HEK293 (cell line): Measurements from ENCODE around the gene PLA2G4D.

ENCODE experiments used
- CTCF ChIA-PET: fragments of 350-600 bp; formaldehyde crosslinking; extraction: SDS; loops from one replicate; lab custom pipeline; 2021; ENCODE audit warnings: antibody characterized with exemption; lab: Yijun Ruan, JAX
- POLR2A ChIA-PET: fragments of 300-600 bp; formaldehyde crosslinking; extraction: SDS; loops from one replicate; lab custom pipeline; 2020; ENCODE audit warnings: antibody characterized with exemption, inconsistent platforms; lab: Yijun Ruan, JAX
- H3K27ac ChIP-seq: fragments of 200-500 bp; sonication (Bioruptor generic); 2 replicates; pipeline ENCODE4 v1.5.1; 2014; ENCODE audit warnings: low read depth, low read length, control low read depth, inconsistent platforms; ENCODE audit errors: extremely low read depth
- H3K36me3 ChIP-seq, 2 experiments: fragments of 200-500 bp in 1 of 2; sonication (Bioruptor generic) in 1 of 2; 1 replicate in 1 of 2; 2 replicates in 1 of 2; pipeline ENCODE4 v1.5.1; 2014 to 2017; ENCODE audit warnings: inconsistent platforms in 2 of 2, low read length in 2 of 2; ENCODE audit not compliant: control insufficient read depth in 2 of 2, insufficient read depth in 1 of 2
- H3K4me1 ChIP-seq: fragments of 200-500 bp; sonication (Bioruptor generic); 2 replicates; pipeline ENCODE4 v1.5.1; 2014; ENCODE audit warnings: mild to moderate bottlenecking, low read length, inconsistent platforms; ENCODE audit not compliant: control insufficient read depth, insufficient read depth
- H3K4me3 ChIP-seq: 2 replicates; pipeline ENCODE4 v1.5.1; 2011; ENCODE audit warnings: low read depth, mild to moderate bottlenecking, control low read depth, low read length, moderate library complexity
- H3K9me3 ChIP-seq: fragments of 200-500 bp; sonication (Bioruptor generic); 2 replicates; pipeline ENCODE4 v1.5.1; 2014; ENCODE audit warnings: low read depth, low read length, inconsistent platforms; ENCODE audit not compliant: control insufficient read depth, insufficient read depth
- BCL11A ChIP-seq: fragments of 450-650 bp; formaldehyde crosslinking; IDR thresholded peaks from 2 replicates; pipeline ENCODE4 v1.5.1; 2016; ENCODE audit warnings: low read depth, missing biosample characterization, missing genetic modification characterization
- BCL11B ChIP-seq: fragments of 450-650 bp; formaldehyde crosslinking; IDR thresholded peaks from 2 replicates; pipeline ENCODE4 v1.5.1; 2016; ENCODE audit warnings: low read depth, missing biosample characterization, missing genetic modification characterization
- FEZF1 ChIP-seq: fragments of 450-650 bp; formaldehyde crosslinking; IDR thresholded peaks from 2 replicates; pipeline ENCODE4 v1.5.1; 2016; ENCODE audit warnings: missing biosample characterization, missing genetic modification characterization
- KLF8 ChIP-seq: fragments of 450-650 bp; formaldehyde crosslinking; IDR thresholded peaks from 2 replicates; pipeline ENCODE4 v1.5.1; 2016; ENCODE audit warnings: missing biosample characterization, missing genetic modification characterization
- SETDB1 ChIP-seq: IDR thresholded peaks from one replicate; pipeline ENCODE4 v1.6.1; 2017; ENCODE audit warnings: mild to moderate bottlenecking, low read length, moderate library complexity, mixed read lengths; ENCODE audit not compliant: insufficient read length
- ZBTB8A ChIP-seq: fragments of 450-650 bp; formaldehyde crosslinking; IDR thresholded peaks from 2 replicates; pipeline ENCODE4 v1.5.1; 2016; ENCODE audit warnings: missing biosample characterization, missing genetic modification characterization
- ZEB2 ChIP-seq: fragments of 450-650 bp; formaldehyde crosslinking; IDR thresholded peaks from 2 replicates; pipeline ENCODE4 v1.5.1; 2016; ENCODE audit warnings: missing biosample characterization, missing genetic modification characterization
- ZFP37 ChIP-seq: fragments of 450-650 bp; formaldehyde crosslinking; IDR thresholded peaks from 2 replicates; pipeline ENCODE4 v1.5.1; 2016; ENCODE audit warnings: missing biosample characterization, missing genetic modification characterization
- ZNF10 ChIP-seq: fragments of 450-650 bp; formaldehyde crosslinking; IDR thresholded peaks from 2 replicates; pipeline ENCODE4 v1.5.1; 2017; ENCODE audit warnings: missing biosample characterization, missing genetic modification characterization
- ZNF223 ChIP-seq: fragments of 450-650 bp; formaldehyde crosslinking; IDR thresholded peaks from 2 replicates; pipeline ENCODE4 v1.5.1; 2016; ENCODE audit warnings: missing biosample characterization, missing genetic modification characterization
- ZNF24 ChIP-seq: fragments of 450-650 bp; formaldehyde crosslinking; IDR thresholded peaks from 2 replicates; pipeline ENCODE4 v1.5.1; 2016; ENCODE audit warnings: missing biosample characterization, missing genetic modification characterization
- ZNF324 ChIP-seq: fragments of 450-650 bp; formaldehyde crosslinking; IDR thresholded peaks from 2 replicates; pipeline ENCODE4 v1.5.1; 2016; ENCODE audit warnings: missing biosample characterization, missing genetic modification characterization
- ZNF394 ChIP-seq: fragments of 450-650 bp; formaldehyde crosslinking; IDR thresholded peaks from 2 replicates; pipeline ENCODE4 v1.5.1; 2016; ENCODE audit warnings: missing biosample characterization, missing genetic modification characterization, mild to moderate bottlenecking, moderate library complexity, borderline replicate concordance
- ZNF510 ChIP-seq: fragments of 450-650 bp; formaldehyde crosslinking; IDR thresholded peaks from 2 replicates; pipeline ENCODE4 v1.5.1; 2018; ENCODE audit warnings: mild to moderate bottlenecking, missing genetic modification characterization, missing biosample characterization; ENCODE audit not compliant: insufficient replicate concordance
- ZNF521 ChIP-seq: fragments of 450-650 bp; formaldehyde crosslinking; IDR thresholded peaks from 2 replicates; pipeline ENCODE4 v1.5.1; 2017; ENCODE audit warnings: missing biosample characterization, mild to moderate bottlenecking, missing genetic modification characterization
- ZNF610 ChIP-seq: fragments of 450-650 bp; formaldehyde crosslinking; IDR thresholded peaks from 2 replicates; pipeline ENCODE4 v1.5.1; 2016; ENCODE audit warnings: missing biosample characterization, missing genetic modification characterization, borderline replicate concordance
- ZNF670 ChIP-seq: fragments of 450-650 bp; formaldehyde crosslinking; IDR thresholded peaks from 2 replicates; pipeline ENCODE4 v1.5.1; 2016; ENCODE audit warnings: missing biosample characterization, missing genetic modification characterization, low read depth
- ZNF768 ChIP-seq: fragments of 450-650 bp; formaldehyde crosslinking; IDR thresholded peaks from 2 replicates; pipeline ENCODE4 v1.5.1; 2018; ENCODE audit warnings: missing biosample characterization, mild to moderate bottlenecking, missing genetic modification characterization
- ZSCAN30 ChIP-seq: fragments of 450-650 bp; IDR thresholded peaks from 2 replicates; pipeline ENCODE4 v1.5.1; 2018; ENCODE audit warnings: missing biosample characterization, mild to moderate bottlenecking, missing genetic modification characterization, moderate library complexity
- TF ChIP-seq, protein P1 (sequence below): fragments of 450-650 bp; formaldehyde crosslinking; optimal IDR thresholded peaks from 2 replicates; pipeline ENCODE3; 2016; ENCODE audit warnings: missing biosample characterization, mild to moderate bottlenecking, missing genetic modification characterization
- TF ChIP-seq, protein P2 (sequence below): fragments of 450-650 bp; formaldehyde crosslinking; IDR thresholded peaks from 2 replicates; pipeline ENCODE4 v1.5.1; 2017; ENCODE audit warnings: missing biosample characterization, missing genetic modification characterization
- TF ChIP-seq, protein P3 (sequence below): fragments of 450-650 bp; formaldehyde crosslinking; IDR thresholded peaks from 2 replicates; pipeline ENCODE4 v1.5.1; 2016; ENCODE audit warnings: missing biosample characterization, missing genetic modification characterization
- TF ChIP-seq, protein P4 (sequence below): fragments of 450-650 bp; formaldehyde crosslinking; IDR thresholded peaks from 2 replicates; pipeline ENCODE4 v1.5.1; 2016; ENCODE audit warnings: missing biosample characterization, missing genetic modification characterization
- TF ChIP-seq, protein P5 (sequence below): fragments of 450-650 bp; formaldehyde crosslinking; IDR thresholded peaks from 2 replicates; pipeline ENCODE4 v1.5.1; 2016; ENCODE audit warnings: missing biosample characterization, missing genetic modification characterization
- TF ChIP-seq, protein P6 (sequence below): fragments of 450-650 bp; formaldehyde crosslinking; IDR thresholded peaks from 2 replicates; pipeline ENCODE4 v1.5.1; 2016; ENCODE audit warnings: missing biosample characterization, missing genetic modification characterization

The PLA2G4D gene

DNA sequence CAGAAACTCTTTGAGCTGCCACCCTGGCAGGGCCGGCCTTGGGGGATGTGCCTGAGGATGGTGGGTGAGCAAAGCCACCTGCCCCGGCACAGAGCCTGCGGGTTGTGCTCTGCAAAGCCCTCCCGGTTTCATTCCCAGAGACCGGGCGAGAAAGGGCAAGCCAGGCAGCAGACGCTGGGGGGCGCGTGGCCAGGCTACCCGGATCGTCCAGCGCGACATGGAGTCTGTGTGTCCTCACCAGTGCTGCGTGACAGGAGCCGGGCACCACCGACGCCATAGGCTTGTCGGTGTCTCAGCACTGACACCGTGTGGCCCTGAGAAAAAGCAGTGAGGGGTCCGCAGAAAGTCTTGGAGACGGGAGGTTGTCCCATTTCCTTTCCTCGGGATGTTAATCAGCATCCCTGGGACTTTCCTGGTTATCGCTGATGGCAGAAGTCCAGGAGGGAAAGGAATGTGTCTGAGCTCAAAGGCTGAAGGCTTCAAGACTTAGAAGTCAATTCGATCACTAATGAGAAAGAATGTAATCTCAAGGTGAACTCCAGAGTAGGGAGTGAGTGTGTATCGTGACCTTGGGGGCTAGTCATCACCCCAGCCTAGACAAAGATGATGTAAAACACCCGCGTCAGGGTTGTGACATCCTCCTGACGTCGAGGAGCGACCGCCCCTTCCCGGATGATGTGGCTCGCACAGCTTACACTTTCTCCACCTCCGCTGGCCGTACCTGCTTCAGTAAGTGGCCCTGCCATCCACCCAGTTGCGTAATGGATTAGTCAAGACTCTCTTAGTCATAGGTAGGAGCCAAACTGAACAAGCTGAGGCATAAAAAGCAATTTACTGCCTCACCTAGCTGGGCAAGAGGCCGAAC lies 37.2 kb downstream of the PLA2G4D start:
- no peaks in the 10 kb centered on the region for H3K36me3 ChIP-seq
- H3K27ac ChIP-seq, result no peak overlapping the region
- peak overlapping the region; percentile 12 for H3K4me3 ChIP-seq
- POLR2A ChIA-PET, result no interaction called here
- H3K4me1 ChIP-seq, result no peaks in the 10 kb centered on the region
- CTCF ChIA-PET, result interaction anchor here (0.6 to 2.5 kb wide), 11 partner anchors 10 to 153 kb away, joined by 3 to 35 read pairs (median 4); no protein-coding TSS in a partner anchor
- no peaks in the 10 kb centered on the region for H3K9me3 ChIP-seq
- TF ChIP-seq ZNF10 (tag by site-specific recombination), result peak; percentile 74
- no peak for TF ChIP-seq ZNF670 (tag by site-specific recombination)
- TF ChIP-seq ZFP37 (tag by site-specific recombination), result no peak
- TF ChIP-seq FEZF1 (tag by site-specific recombination), result no peak
- TF ChIP-seq ZNF24, result no peak
- no peak for TF ChIP-seq ZBTB8A (tag by site-specific recombination)
- TF ChIP-seq, protein P1, sequence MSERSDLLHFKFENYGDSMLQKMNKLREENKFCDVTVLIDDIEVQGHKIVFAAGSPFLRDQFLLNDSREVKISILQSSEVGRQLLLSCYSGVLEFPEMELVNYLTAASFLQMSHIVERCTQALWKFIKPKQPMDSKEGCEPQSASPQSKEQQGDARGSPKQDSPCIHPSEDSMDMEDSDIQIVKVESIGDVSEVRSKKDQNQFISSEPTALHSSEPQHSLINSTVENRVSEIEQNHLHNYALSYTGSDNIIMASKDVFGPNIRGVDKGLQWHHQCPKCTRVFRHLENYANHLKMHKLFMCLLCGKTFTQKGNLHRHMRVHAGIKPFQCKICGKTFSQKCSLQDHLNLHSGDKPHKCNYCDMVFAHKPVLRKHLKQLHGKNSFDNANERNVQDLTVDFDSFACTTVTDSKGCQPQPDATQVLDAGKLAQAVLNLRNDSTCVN, result peak; percentile 20
- TF ChIP-seq ZNF223, result no peak
- TF ChIP-seq, protein P2, sequence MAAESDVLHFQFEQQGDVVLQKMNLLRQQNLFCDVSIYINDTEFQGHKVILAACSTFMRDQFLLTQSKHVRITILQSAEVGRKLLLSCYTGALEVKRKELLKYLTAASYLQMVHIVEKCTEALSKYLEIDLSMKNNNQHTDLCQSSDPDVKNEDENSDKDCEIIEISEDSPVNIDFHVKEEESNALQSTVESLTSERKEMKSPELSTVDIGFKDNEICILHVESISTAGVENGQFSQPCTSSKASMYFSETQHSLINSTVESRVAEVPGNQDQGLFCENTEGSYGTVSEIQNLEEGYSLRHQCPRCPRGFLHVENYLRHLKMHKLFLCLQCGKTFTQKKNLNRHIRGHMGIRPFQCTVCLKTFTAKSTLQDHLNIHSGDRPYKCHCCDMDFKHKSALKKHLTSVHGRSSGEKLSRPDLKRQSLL, result no peak
- TF ChIP-seq, protein P3, sequence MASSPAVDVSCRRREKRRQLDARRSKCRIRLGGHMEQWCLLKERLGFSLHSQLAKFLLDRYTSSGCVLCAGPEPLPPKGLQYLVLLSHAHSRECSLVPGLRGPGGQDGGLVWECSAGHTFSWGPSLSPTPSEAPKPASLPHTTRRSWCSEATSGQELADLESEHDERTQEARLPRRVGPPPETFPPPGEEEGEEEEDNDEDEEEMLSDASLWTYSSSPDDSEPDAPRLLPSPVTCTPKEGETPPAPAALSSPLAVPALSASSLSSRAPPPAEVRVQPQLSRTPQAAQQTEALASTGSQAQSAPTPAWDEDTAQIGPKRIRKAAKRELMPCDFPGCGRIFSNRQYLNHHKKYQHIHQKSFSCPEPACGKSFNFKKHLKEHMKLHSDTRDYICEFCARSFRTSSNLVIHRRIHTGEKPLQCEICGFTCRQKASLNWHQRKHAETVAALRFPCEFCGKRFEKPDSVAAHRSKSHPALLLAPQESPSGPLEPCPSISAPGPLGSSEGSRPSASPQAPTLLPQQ (tag by site-specific recombination), result peak; percentile 57; the same call in 1 of the 2 replicates
- peak; percentile 34 for TF ChIP-seq KLF8 (tag by site-specific recombination)
- 0 out of 2 replicates have a peak, but pooled peaks have one; percentile 19 for TF ChIP-seq ZNF324 (tag by site-specific recombination)
- TF ChIP-seq, protein P4, sequence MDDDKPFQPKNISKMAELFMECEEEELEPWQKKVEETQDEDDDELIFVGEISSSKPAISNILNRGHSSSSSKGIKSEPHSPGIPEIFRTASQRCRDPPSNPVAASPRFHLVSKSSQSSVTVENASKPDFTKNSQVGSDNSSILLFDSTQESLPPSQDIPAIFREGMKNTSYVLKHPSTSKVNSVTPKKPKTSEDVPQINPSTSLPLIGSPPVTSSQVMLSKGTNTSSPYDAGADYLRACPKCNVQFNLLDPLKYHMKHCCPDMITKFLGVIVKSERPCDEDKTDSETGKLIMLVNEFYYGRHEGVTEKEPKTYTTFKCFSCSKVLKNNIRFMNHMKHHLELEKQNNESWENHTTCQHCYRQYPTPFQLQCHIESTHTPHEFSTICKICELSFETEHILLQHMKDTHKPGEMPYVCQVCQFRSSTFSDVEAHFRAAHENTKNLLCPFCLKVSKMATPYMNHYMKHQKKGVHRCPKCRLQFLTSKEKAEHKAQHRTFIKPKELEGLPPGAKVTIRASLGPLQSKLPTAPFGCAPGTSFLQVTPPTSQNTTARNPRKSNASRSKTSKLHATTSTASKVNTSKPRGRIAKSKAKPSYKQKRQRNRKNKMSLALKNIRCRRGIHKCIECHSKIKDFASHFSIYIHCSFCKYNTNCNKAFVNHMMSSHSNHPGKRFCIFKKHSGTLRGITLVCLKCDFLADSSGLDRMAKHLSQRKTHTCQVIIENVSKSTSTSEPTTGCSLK (tag by site-specific recombination), result no peak
- TF ChIP-seq SETDB1, result no peak
- no peak for TF ChIP-seq ZNF768 (tag by site-specific recombination)
- TF ChIP-seq, protein P5, sequence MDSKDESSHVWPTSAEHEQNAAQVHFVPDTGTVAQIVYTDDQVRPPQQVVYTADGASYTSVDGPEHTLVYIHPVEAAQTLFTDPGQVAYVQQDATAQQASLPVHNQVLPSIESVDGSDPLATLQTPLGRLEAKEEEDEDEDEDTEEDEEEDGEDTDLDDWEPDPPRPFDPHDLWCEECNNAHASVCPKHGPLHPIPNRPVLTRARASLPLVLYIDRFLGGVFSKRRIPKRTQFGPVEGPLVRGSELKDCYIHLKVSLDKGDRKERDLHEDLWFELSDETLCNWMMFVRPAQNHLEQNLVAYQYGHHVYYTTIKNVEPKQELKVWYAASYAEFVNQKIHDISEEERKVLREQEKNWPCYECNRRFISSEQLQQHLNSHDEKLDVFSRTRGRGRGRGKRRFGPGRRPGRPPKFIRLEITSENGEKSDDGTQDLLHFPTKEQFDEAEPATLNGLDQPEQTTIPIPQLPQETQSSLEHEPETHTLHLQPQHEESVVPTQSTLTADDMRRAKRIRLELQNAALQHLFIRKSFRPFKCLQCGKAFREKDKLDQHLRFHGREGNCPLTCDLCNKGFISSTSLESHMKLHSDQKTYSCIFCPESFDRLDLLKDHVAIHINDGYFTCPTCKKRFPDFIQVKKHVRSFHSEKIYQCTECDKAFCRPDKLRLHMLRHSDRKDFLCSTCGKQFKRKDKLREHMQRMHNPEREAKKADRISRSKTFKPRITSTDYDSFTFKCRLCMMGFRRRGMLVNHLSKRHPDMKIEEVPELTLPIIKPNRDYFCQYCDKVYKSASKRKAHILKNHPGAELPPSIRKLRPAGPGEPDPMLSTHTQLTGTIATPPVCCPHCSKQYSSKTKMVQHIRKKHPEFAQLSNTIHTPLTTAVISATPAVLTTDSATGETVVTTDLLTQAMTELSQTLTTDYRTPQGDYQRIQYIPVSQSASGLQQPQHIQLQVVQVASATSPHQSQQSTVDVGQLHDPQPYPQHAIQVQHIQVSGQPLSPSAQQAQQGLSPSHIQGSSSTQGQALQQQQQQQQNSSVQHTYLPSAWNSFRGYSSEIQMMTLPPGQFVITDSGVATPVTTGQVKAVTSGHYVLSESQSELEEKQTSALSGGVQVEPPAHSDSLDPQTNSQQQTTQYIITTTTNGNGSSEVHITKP (tag by site-specific recombination), result peak; percentile 79
- TF ChIP-seq ZNF510 (tag by site-specific recombination), result no peak
- no peak for TF ChIP-seq ZNF521 (tag by site-specific recombination)
- TF ChIP-seq, protein P6, sequence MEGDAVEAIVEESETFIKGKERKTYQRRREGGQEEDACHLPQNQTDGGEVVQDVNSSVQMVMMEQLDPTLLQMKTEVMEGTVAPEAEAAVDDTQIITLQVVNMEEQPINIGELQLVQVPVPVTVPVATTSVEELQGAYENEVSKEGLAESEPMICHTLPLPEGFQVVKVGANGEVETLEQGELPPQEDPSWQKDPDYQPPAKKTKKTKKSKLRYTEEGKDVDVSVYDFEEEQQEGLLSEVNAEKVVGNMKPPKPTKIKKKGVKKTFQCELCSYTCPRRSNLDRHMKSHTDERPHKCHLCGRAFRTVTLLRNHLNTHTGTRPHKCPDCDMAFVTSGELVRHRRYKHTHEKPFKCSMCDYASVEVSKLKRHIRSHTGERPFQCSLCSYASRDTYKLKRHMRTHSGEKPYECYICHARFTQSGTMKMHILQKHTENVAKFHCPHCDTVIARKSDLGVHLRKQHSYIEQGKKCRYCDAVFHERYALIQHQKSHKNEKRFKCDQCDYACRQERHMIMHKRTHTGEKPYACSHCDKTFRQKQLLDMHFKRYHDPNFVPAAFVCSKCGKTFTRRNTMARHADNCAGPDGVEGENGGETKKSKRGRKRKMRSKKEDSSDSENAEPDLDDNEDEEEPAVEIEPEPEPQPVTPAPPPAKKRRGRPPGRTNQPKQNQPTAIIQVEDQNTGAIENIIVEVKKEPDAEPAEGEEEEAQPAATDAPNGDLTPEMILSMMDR (tag by site-specific recombination), result peak; percentile 86
- 0 out of 2 replicates have a peak, but pooled peaks have one; percentile 57 for TF ChIP-seq ZSCAN30 (tag by site-specific recombination)
- peak; percentile 50; the same call in 1 of the 2 replicates for TF ChIP-seq ZEB2
- TF ChIP-seq BCL11A (tag by site-specific recombination), result 0 out of 2 replicates have a peak, but pooled peaks have one; percentile 12
- TF ChIP-seq BCL11B, result no peak
- no peak for TF ChIP-seq ZNF394 (tag by site-specific recombination)
- TF ChIP-seq ZNF610 (tag by site-specific recombination), result no peak
